Mesendoderm (in vitro differentiated cells): Measurements from ENCODE around the gene PLXNA1.

Source experiments
- DNase-seq: peaks from one replicate; pipeline ENCODE4 v3.0.0; 2013
- H2AK5ac ChIP-seq: 2 replicates; pipeline ENCODE4 v1.6.1; 2013; ENCODE audit warnings: low read length, inconsistent platforms
- H2BK120ac ChIP-seq: 2 replicates; pipeline ENCODE4 v1.6.1; 2013; ENCODE audit warnings: low read depth, mild to moderate bottlenecking, low read length, moderate library complexity, mixed read lengths
- H2BK15ac ChIP-seq: replicated peaks from 2 replicates; pipeline ENCODE4 v1.6.1; 2013; ENCODE audit warnings: low read depth, mild to moderate bottlenecking, moderate library complexity
- H2BK5ac ChIP-seq: 2 replicates; pipeline ENCODE4 v1.6.1; 2013; ENCODE audit warnings: low read length, inconsistent platforms
- H3K18ac ChIP-seq: 2 replicates; pipeline ENCODE4 v1.6.1; 2013; ENCODE audit warnings: mild to moderate bottlenecking, low read length, mixed read lengths
- H3K23ac ChIP-seq: one replicate; pipeline ENCODE4 v1.6.1; 2013; ENCODE audit warnings: low read length
- H3K27ac ChIP-seq: 2 replicates; pipeline ENCODE4 v1.5.1; 2013; ENCODE audit warnings: low read depth, mild to moderate bottlenecking, inconsistent platforms, low read length, moderate library complexity
- H3K27me3 ChIP-seq: 2 replicates; pipeline ENCODE4 v1.6.1; 2013; ENCODE audit warnings: low read length, control low read depth, mild to moderate bottlenecking, inconsistent platforms; ENCODE audit not compliant: insufficient read depth, poor library complexity
- H3K36me3 ChIP-seq: 2 replicates; pipeline ENCODE4 v1.6.1; 2013; ENCODE audit warnings: low read length, inconsistent platforms; ENCODE audit not compliant: control insufficient read depth, insufficient read depth
- H3K4ac ChIP-seq: one replicate; pipeline ENCODE4 v1.6.1; 2013; ENCODE audit warnings: low read depth, mild to moderate bottlenecking, low read length, moderate library complexity
- H3K4me1 ChIP-seq: 2 replicates; pipeline ENCODE4 v1.6.1; 2013; ENCODE audit warnings: low read depth, low read length, inconsistent platforms; ENCODE audit not compliant: control insufficient read depth
- H3K4me2 ChIP-seq: 2 replicates; pipeline ENCODE4 v1.6.1; 2013; ENCODE audit warnings: low read length
- H3K4me3 ChIP-seq: 2 replicates; pipeline ENCODE4 v1.5.1; 2013; ENCODE audit warnings: mild to moderate bottlenecking, low read length
- H3K56ac ChIP-seq: one replicate; pipeline ENCODE4 v1.6.1; 2013; ENCODE audit warnings: low read length
- H3K79me1 ChIP-seq: 2 replicates; pipeline ENCODE4 v1.6.1; 2013; ENCODE audit warnings: low read length, inconsistent platforms
- H3K79me2 ChIP-seq: 2 replicates; pipeline ENCODE4 v1.6.1; 2013; ENCODE audit warnings: mild to moderate bottlenecking, low read length; ENCODE audit not compliant: control insufficient read depth, insufficient read depth
- H3K9ac ChIP-seq: 2 replicates; pipeline ENCODE4 v1.6.1; 2013; ENCODE audit warnings: low read length, inconsistent platforms
- H4K5ac ChIP-seq: one replicate; pipeline ENCODE4 v1.6.1; 2013; ENCODE audit warnings: low read length
- H4K8ac ChIP-seq: one replicate; pipeline ENCODE4 v1.6.1; 2013; ENCODE audit warnings: low read depth, mild to moderate bottlenecking, control low read depth, low read length, moderate library complexity
- WGBS: extraction: QIAGEN DNeasy Blood & Tissue Kit; methylation state at CpG from one replicate; pipeline ENCODE4 v1.1.7; 2013; ENCODE audit warnings: low lambda C conversion rate, missing lambda C conversion rate; ENCODE audit not compliant: insufficient coverage; ENCODE audit errors: extremely low coverage; 5-methylcytosine and 5-hydroxymethylcytosine counted together

Gene PLXNA1

DNA sequence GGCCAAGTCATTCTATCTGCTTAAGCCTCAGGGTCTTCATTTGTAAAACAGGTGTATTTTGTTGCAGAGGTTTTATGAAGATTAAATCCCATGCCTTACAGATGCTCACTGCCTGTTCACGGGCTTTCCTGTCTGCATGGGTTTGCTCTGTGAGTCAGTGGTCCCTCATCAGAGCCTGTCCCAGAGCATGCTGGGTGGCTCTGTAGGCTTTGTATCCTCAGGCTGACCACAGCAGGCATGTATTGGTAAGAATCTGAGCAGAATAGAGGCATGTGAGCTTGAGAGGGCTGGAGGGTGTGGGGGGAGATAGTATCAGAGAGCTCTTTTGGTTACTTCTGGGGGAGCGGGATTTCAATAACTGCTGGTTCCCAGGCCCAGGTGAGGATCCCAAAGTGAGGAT lies 45.4 kb upstream of the PLXNA1 start:
- no peak overlapping the region for H2BK15ac ChIP-seq
- H3K27ac ChIP-seq = no peak overlapping the region
- H3K4me2 ChIP-seq = no peak overlapping the region
- H3K56ac ChIP-seq = no peak overlapping the region
- H3K4me3 ChIP-seq = no peak overlapping the region
- H2AK5ac ChIP-seq = no peak overlapping the region
- H3K79me1 ChIP-seq = no peaks in the 10 kb centered on the region
- peaks cover 3% of the 10 kb centered on the region for H3K4me1 ChIP-seq
- no peak for DNase-seq
- no peak overlapping the region for H3K9ac ChIP-seq
- no peak overlapping the region for H3K18ac ChIP-seq
- no peaks in the 10 kb centered on the region for H3K27me3 ChIP-seq
- H3K79me2 ChIP-seq = no peaks in the 10 kb centered on the region
- H3K23ac ChIP-seq = no peak overlapping the region
- no peaks in the 10 kb centered on the region for H3K36me3 ChIP-seq
- no peak overlapping the region for H3K4ac ChIP-seq
- no peak overlapping the region for H4K5ac ChIP-seq
- WGBS = no CpG with 5 or more reads among the region's 2 CpGs
- H2BK120ac ChIP-seq = no peak overlapping the region
- no peak overlapping the region for H2BK5ac ChIP-seq
- H4K8ac ChIP-seq = no peak overlapping the region

DNA sequence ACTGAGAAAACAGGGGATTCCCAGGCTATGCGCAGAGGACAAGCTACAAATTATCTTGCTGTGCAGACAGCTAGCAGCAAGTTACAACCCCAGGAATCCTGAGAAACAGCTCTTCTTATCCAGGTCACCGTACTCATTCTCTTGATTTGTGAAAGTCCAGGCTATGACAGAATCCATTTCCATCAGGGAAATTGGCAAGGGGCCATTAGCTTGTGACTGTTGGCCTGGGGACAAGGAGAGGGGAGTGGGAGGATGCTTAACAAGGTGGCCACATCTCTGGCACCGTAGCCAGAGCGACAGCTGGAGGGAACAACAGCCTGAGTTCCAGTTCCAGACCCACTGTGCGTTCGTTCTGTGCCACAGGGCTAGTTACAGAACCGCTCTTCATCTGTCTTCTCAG lies 44.9 kb upstream of the PLXNA1 start:
- peaks cover 3% of the 10 kb centered on the region for H3K4me1 ChIP-seq
- WGBS = no CpG with 5 or more reads among the region's 7 CpGs

DNA sequence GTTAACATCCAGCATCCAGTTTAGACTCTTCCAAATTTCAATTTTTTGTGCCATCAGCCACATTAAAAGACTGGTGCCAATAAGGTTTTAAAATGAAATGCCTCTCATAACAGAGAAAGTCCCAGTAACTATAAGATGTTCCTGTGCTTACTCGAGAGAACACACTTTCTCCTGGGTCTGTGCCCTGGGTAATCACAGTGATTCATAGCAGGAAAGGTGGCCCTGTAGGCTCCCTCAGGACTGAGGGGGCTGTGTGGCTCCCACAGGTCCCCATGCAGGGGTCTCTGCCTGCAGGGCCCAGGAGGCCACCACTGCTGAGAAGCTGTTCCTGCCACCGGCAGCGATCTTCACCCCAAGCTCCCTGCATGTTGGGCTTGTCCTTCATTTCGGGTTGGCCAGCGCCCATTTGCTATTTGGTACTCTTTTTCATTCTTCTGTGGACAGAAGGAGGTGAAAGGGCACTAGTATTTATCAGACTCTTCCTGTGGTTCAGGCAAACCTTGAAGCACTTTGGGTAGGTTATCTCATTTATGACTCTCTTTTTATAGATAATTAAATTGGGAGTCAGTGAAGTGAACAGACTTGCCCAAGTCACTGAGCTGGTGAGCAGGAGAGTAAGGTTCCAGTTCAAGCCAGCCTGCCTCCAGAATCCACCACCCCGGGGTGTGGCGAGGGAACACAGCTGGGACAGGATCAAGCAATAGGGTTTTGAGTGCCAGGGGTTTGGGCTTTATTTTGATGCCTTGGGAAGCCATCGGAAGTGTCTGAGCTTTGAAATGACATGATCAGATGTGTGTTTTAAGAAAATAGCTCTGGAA lies 44.2 kb upstream of the PLXNA1 start:
- Histone ChIP-seq H2BK15ac (no peak overlapping the region), H3K79me1 (no peaks in the 10 kb centered on the region), H3K27ac (no peak overlapping the region), H3K9ac (no peak overlapping the region), H3K23ac (no peak overlapping the region), H4K5ac (no peak overlapping the region), H3K27me3 (no peaks in the 10 kb centered on the region), H4K8ac (no peak overlapping the region), H3K4me1 (peaks cover 2% of the 10 kb centered on the region), H3K79me2 (no peaks in the 10 kb centered on the region), H2BK120ac (no peak overlapping the region), H2BK5ac (no peak overlapping the region), H2AK5ac (no peak overlapping the region), H3K56ac (no peak overlapping the region), H3K18ac (no peak overlapping the region), H3K4ac (no peak overlapping the region), H3K4me3 (no peak overlapping the region), H3K4me2 (no peak overlapping the region), H3K36me3 (no peaks in the 10 kb centered on the region)
- no CpG with 5 or more reads among the region's 8 CpGs for WGBS
- DNase-seq = no peak

More for the DNA sequence above, 44.9 kb upstream of the PLXNA1 start:
- Histone ChIP-seq H2BK5ac (no peak overlapping the region), H4K5ac (no peak overlapping the region), H3K56ac (no peak overlapping the region), H3K4me3 (no peak overlapping the region), H2BK120ac (no peak overlapping the region), H3K79me1 (no peaks in the 10 kb centered on the region), H3K27me3 (no peaks in the 10 kb centered on the region), H3K9ac (no peak overlapping the region), H3K18ac (no peak overlapping the region), H3K4ac (no peak overlapping the region), H3K23ac (no peak overlapping the region), H3K36me3 (no peaks in the 10 kb centered on the region), H3K4me2 (no peak overlapping the region), H3K79me2 (no peaks in the 10 kb centered on the region), H2BK15ac (no peak overlapping the region), H3K27ac (no peak overlapping the region), H2AK5ac (no peak overlapping the region), H4K8ac (no peak overlapping the region)
- DNase-seq = no peak

DNA sequence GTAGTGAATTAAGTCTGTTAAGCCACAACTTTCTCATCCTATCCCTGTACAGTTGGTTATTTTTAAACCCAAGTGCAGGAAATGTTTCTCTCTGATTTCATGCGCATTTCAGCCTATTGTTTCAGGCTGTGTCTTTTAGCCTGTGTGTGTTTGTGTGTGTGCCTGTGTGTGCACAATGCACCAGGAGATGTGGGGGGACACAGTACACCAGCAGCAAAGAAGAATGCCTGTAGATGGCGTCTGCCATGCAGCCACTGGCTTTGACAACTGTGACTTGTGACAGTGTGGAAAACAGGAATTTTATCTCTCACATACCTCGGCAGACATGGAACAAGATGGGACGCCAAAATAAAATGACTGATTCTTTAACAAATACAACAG lies 43.6 kb upstream of the PLXNA1 start:
- H3K79me1 ChIP-seq = no peaks in the 10 kb centered on the region
- no peak overlapping the region for H3K9ac ChIP-seq
- no peak overlapping the region for H3K23ac ChIP-seq
- no peak overlapping the region for H3K4ac ChIP-seq
- no peak overlapping the region for H3K27ac ChIP-seq
- H3K79me2 ChIP-seq = no peaks in the 10 kb centered on the region
- H3K18ac ChIP-seq = no peak overlapping the region
- H2AK5ac ChIP-seq = no peak overlapping the region
- no peak overlapping the region for H4K5ac ChIP-seq
- H2BK15ac ChIP-seq = no peak overlapping the region
- no peak overlapping the region for H2BK120ac ChIP-seq
- H3K4me2 ChIP-seq = no peak overlapping the region
- peak; percentile 68 for DNase-seq
- no peaks in the 10 kb centered on the region for H3K27me3 ChIP-seq
- H3K4me1 ChIP-seq = no peaks in the 10 kb centered on the region
- H3K4me3 ChIP-seq = no peak overlapping the region
- H3K56ac ChIP-seq = no peak overlapping the region
- no CpG with 5 or more reads among the region's 4 CpGs for WGBS
- no peak overlapping the region for H2BK5ac ChIP-seq
- no peak overlapping the region for H4K8ac ChIP-seq
- H3K36me3 ChIP-seq = no peaks in the 10 kb centered on the region

DNA sequence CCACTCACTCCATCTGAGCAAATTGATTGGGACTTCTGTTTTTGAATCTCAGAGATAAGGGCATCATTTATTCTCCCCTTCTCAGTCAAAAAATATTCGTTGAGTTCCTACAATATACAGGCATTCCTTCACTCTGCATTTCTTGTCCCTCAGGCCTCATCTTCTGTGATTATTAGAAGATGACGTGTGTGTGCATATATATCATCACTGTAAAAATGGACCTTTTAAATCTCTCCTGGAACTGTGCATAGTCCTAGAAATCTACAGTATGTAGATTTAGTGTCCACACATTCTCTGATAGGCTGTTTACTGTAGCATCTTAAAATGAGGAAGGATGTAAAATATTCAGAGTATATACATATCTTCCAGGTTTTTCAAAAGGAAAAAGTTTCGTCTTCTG lies 43.2 kb upstream of the PLXNA1 start:
- Histone ChIP-seq H3K79me1 (no peaks in the 10 kb centered on the region), H3K27me3 (no peaks in the 10 kb centered on the region), H3K4me2 (no peak overlapping the region), H2BK120ac (no peak overlapping the region), H3K79me2 (no peaks in the 10 kb centered on the region), H3K36me3 (no peaks in the 10 kb centered on the region), H3K27ac (no peak overlapping the region), H3K56ac (no peak overlapping the region), H3K9ac (no peak overlapping the region), H3K4me1 (no peaks in the 10 kb centered on the region), H2BK5ac (no peak overlapping the region), H4K8ac (no peak overlapping the region), H3K4ac (no peak overlapping the region), H2AK5ac (no peak overlapping the region), H3K18ac (no peak overlapping the region), H3K4me3 (no peak overlapping the region), H3K23ac (no peak overlapping the region), H2BK15ac (no peak overlapping the region), H4K5ac (no peak overlapping the region)
- no CpG with 5 or more reads among the region's 3 CpGs for WGBS
- no peak for DNase-seq
